ENCODE measurements around the gene FGF11. TPM values are rescaled to one million over a fixed set of nuclear protein-coding genes. Genes with fewer than 3 reads are reported as not detected.
A peak's percentile ranks its signal among the peaks of the same experiment; 100 is the strongest.
"Not testable (repeated sequence)": the region's sequence is repeated elsewhere in the genome, so short reads cannot be mapped to it uniquely, and the experiment has no call there.

Gene FGF11
- total and polyA plus RNA-seq, 2 of the 4 experiments (the other 2 are of a cell fraction), result 0.18 to 1.1 TPM

DNA sequence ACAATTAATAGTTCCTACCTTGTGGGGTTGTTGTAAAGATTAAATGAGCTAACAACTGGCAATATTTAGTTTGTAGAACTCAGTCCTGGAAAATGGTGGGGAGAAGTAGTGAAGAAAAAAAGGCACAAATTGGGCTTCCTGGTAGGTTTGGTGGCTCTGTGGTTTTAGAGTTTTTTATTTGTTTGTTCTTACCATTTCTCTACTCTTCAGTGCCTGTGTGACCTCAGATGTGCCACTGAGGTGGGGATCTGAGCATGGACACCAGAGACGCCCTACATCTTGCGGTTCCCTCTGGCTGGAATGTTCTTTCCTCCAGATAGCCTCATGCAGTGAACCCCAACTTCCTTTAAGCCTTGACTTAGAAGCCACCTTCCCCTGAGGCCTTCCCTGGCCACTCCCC is 32.4 kb downstream of the FGF11 start:
- H2AFZ ChIP-seq (replicated peaks; ENCODE audit: low read length, poor library complexity), result no peak overlapping the region
- no peak overlapping the region for H3K27ac ChIP-seq (ENCODE audit: insufficient read depth, low read length)
- no peak overlapping the region for H4K5ac ChIP-seq (ENCODE audit: low read depth, low read length)
- H3K4me2 ChIP-seq (ENCODE audit: low read depth, low read length), result no peak overlapping the region
- intact Hi-C loops (cut with micrococcal nuclease), result no loop called here
- H4K20me1 ChIP-seq (ENCODE audit: insufficient read depth, low read length), result peaks cover 92% of the 10 kb centered on the region
- no peak overlapping the region for H3K14ac ChIP-seq (replicated peaks; ENCODE audit: low read depth, low read length)
- H3K27me3 ChIP-seq (ENCODE audit: control insufficient read depth, insufficient read depth, low read length), result no peaks in the 10 kb centered on the region
- in situ Hi-C loops (cut with MboI; ENCODE audit: low sequenced_read_pairs), result no loop called here
- peaks cover 13% of the 10 kb centered on the region for H3K36me3 ChIP-seq (ENCODE audit: control insufficient read depth, insufficient read depth, low read length)
- H4K91ac ChIP-seq (ENCODE audit: insufficient read depth, low read depth, low read length), result no peak overlapping the region
- no TSS peak for BruUV-seq (replicated peaks)
- CTCF ChIA-PET, result no interaction called here
- H3K9me1 ChIP-seq (ENCODE audit: insufficient read depth, low read length), result peaks cover 45% of the 10 kb centered on the region
- peaks cover 20% of the 10 kb centered on the region for H3K4me1 ChIP-seq (ENCODE audit: control insufficient read depth, insufficient read depth, low read length)
- ATAC-seq (ENCODE audit: low read depth), result no peak
- no peak overlapping the region for H2AK9ac ChIP-seq (replicated peaks; ENCODE audit: low read depth, low read length, poor library complexity)
- dilution Hi-C loops (cut with HindIII; ENCODE audit: low sequenced_read_pairs, unreplicated experiment), result no loop called here
- H2BK15ac ChIP-seq (ENCODE audit: low read depth, low read length), result no peak overlapping the region
- H3K56ac ChIP-seq (ENCODE audit: extremely low read depth, insufficient read depth, low read length), result no peak overlapping the region
- TF ChIP-seq BHLHE40 (IDR thresholded peaks at IDR 0.05; ENCODE audit: low read depth, low read length), result no peak
- no peak for TF ChIP-seq CEBPB (IDR thresholded peaks at IDR 0.05; ENCODE audit: low read depth, low read length)
- TF ChIP-seq, protein P1, sequence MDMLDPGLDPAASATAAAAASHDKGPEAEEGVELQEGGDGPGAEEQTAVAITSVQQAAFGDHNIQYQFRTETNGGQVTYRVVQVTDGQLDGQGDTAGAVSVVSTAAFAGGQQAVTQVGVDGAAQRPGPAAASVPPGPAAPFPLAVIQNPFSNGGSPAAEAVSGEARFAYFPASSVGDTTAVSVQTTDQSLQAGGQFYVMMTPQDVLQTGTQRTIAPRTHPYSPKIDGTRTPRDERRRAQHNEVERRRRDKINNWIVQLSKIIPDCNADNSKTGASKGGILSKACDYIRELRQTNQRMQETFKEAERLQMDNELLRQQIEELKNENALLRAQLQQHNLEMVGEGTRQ (IDR thresholded peaks at IDR 0.05; ENCODE audit: low read depth, low read length), result no peak
- no peak for TF ChIP-seq RFX5 (IDR thresholded peaks at IDR 0.05; ENCODE audit: low read depth, low read length)
- TF ChIP-seq SMC3 (IDR thresholded peaks at IDR 0.05; ENCODE audit: low read depth, low read length), result no peak
- no peak for TF ChIP-seq NFE2L2 (IDR thresholded peaks at IDR 0.05; ENCODE audit: low read depth, low read length)
- no peak for TF ChIP-seq CHD1 (IDR thresholded peaks at IDR 0.05; ENCODE audit: low read depth, low read length)
- no peak overlapping the region for H3K9ac ChIP-seq (ENCODE audit: low read depth, low read length)
- no peak overlapping the region for H4K8ac ChIP-seq (ENCODE audit: low read depth in 2 of 2, low read length in 2 of 2)
- no peak for DNase-seq
- no peak overlapping the region for H3K4me3 ChIP-seq (ENCODE audit: insufficient read depth, low read depth, low read length)
- no peak overlapping the region for H2BK120ac ChIP-seq (ENCODE audit: low read depth, low read length)
- POLR2A ChIA-PET (ENCODE audit: unreplicated experiment), result no interaction called here
- peaks cover 4 to 83% of the 10 kb centered on the region in 2 experiments for H3K79me1 ChIP-seq (ENCODE audit: low read depth in 1 of 2, low read length in 2 of 2)
- peak overlapping the region; percentile 8; the same call in 1 of the 2 replicates for H3K23ac ChIP-seq (ENCODE audit: low read depth, low read length)
- H2BK20ac ChIP-seq (ENCODE audit: low read depth, low read length), result no peak overlapping the region
- no peaks in the 10 kb centered on the region for H3K9me3 ChIP-seq (ENCODE audit: control insufficient read depth, insufficient read depth, low read length)
- WGBS, 2 experiments (ENCODE audit: extremely low coverage in 2 of 2, insufficient read length in 1 of 2), result 100% methylated on average over 2 of the region's 2 CpGs; no CpG with 5 or more reads in 1 of the 2 experiments
- no peak overlapping the region for H2BK5ac ChIP-seq (ENCODE audit: low read depth, low read length, poor library complexity, severe bottlenecking)
- no peak overlapping the region for H3K18ac ChIP-seq (ENCODE audit: low read depth, low read length)
- no peak overlapping the region for H2AK5ac ChIP-seq (ENCODE audit: low read depth, low read length)
- H3K4ac ChIP-seq (ENCODE audit: low read depth, low read length), result no peak overlapping the region

DNA sequence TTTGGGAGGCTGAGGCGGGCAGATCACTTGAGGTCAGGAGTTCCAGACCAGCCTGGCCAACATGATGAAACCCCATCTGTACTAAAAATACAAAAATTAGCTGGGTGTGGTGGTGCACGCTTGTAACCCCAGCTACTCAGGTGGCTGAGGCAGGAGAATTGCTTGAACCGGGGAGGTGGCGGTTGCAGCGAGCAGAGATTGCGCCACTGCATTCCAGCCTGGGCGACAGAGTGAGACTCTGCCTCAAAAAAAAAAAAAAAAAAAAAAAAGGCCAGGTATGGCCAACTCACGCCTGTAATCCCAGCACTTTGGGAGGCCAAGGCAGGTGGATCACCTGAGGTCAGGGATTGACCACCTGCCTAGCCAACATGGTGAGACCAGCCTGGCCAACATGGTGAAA is 35.5 kb downstream of the FGF11 start:
- H3K18ac ChIP-seq (ENCODE audit: low read depth, low read length); BruUV-seq (replicated peaks); H3K4me3 ChIP-seq (ENCODE audit: insufficient read depth, low read depth, low read length); H4K8ac ChIP-seq (ENCODE audit: low read depth in 2 of 2, low read length in 2 of 2); H3K4ac ChIP-seq (ENCODE audit: low read depth, low read length); H3K14ac ChIP-seq (replicated peaks; ENCODE audit: low read depth, low read length); H3K56ac ChIP-seq (ENCODE audit: extremely low read depth, insufficient read depth, low read length); CTCF ChIA-PET; H3K27me3 ChIP-seq (ENCODE audit: control insufficient read depth, insufficient read depth, low read length); H2BK120ac ChIP-seq (ENCODE audit: low read depth, low read length); DNase-seq; H4K91ac ChIP-seq (ENCODE audit: insufficient read depth, low read depth, low read length); H3K36me3 ChIP-seq (ENCODE audit: control insufficient read depth, insufficient read depth, low read length); H2AK5ac ChIP-seq (ENCODE audit: low read depth, low read length); H4K5ac ChIP-seq (ENCODE audit: low read depth, low read length); dilution Hi-C loops (cut with HindIII; ENCODE audit: low sequenced_read_pairs, unreplicated experiment); H2AFZ ChIP-seq (replicated peaks; ENCODE audit: low read length, poor library complexity); H3K9ac ChIP-seq (ENCODE audit: low read depth, low read length); intact Hi-C loops (cut with micrococcal nuclease); POLR2A ChIA-PET (ENCODE audit: unreplicated experiment); ATAC-seq (ENCODE audit: low read depth); H3K23ac ChIP-seq (ENCODE audit: low read depth, low read length); H3K9me3 ChIP-seq (ENCODE audit: control insufficient read depth, insufficient read depth, low read length); in situ Hi-C loops (cut with MboI; ENCODE audit: low sequenced_read_pairs); H2BK5ac ChIP-seq (ENCODE audit: low read depth, low read length, poor library complexity, severe bottlenecking); H3K27ac ChIP-seq (ENCODE audit: insufficient read depth, low read length); H2BK20ac ChIP-seq (ENCODE audit: low read depth, low read length); H2AK9ac ChIP-seq (replicated peaks; ENCODE audit: low read depth, low read length, poor library complexity); H3K4me2 ChIP-seq (ENCODE audit: low read depth, low read length); H2BK15ac ChIP-seq (ENCODE audit: low read depth, low read length): not testable (repeated sequence)
- Histone ChIP-seq H4K20me1 (ENCODE audit: insufficient read depth, low read length) (peaks cover 85% of the 10 kb centered on the region), H3K9me1 (ENCODE audit: insufficient read depth, low read length) (peaks cover 39% of the 10 kb centered on the region), H3K4me1 (ENCODE audit: control insufficient read depth, insufficient read depth, low read length) (peaks cover 20% of the 10 kb centered on the region), H3K79me1 (ENCODE audit: low read depth in 1 of 2, low read length in 2 of 2) (peaks cover 5 to 73% of the 10 kb centered on the region in 2 experiments)
- WGBS, 2 experiments (ENCODE audit: extremely low coverage in 2 of 2, insufficient read length in 1 of 2), result 97% methylated on average over 5 of the region's 8 CpGs; no CpG with 5 or more reads in 1 of the 2 experiments
